K562 (cell line): Measurements from ENCODE around the gene URB2. TPM values are rescaled to one million over a fixed set of nuclear protein-coding genes. Genes with fewer than 3 reads are reported as not detected.

Experiments used
- BDP1 ChIP-seq: IDR thresholded peaks from 3 replicates; pipeline ENCODE4 v1.6.1; 2011; ENCODE audit not compliant: insufficient read length, insufficient read depth
- CBX1 ChIP-seq: sonication (generic); IDR thresholded peaks from 2 replicates; pipeline ENCODE4 v1.6.1; 2016; ENCODE audit warnings: antibody characterized with exemption, low read depth, mild to moderate bottlenecking
- CBX2 ChIP-seq: fragments of 200-600 bp; sonication (generic); IDR thresholded peaks from one replicate; pipeline ENCODE4 v1.6.1; 2012; ENCODE audit warnings: mild to moderate bottlenecking, low read length, inconsistent platforms; ENCODE audit not compliant: insufficient read depth, poor library complexity, severe bottlenecking
- CEBPG ChIP-seq, 3 experiments: fragments of 200-800 bp in 1 of 3; sonication (Bioruptor generic) in 1 of 3; sonication (generic) in 1 of 3; formaldehyde crosslinking in 1 of 3; IDR thresholded peaks in 2 of 3; conservative IDR thresholded peaks in 1 of 3; 2 replicates each; pipeline versions ENCODE4 v1.6.1 to v1.8.0; 2016 to 2022; ENCODE audit warnings: missing compliant biosample characterization in 2 of 3, missing genetic modification characterization in 2 of 3, mild to moderate bottlenecking in 1 of 3, missing genetic modification reagents in 1 of 3
- CHD2 ChIP-seq: IDR thresholded peaks from 2 replicates; pipeline ENCODE4 v1.6.1; 2011; ENCODE audit warnings: low read depth, low read length
- CREB3L1 ChIP-seq: fragments of 450-650 bp; IDR thresholded peaks from 2 replicates; pipeline ENCODE4 v1.6.1; 2014; ENCODE audit warnings: low read depth, mild to moderate bottlenecking, moderate library complexity, borderline replicate concordance
- EHMT2 ChIP-seq: fragments of 450-650 bp; IDR thresholded peaks from 2 replicates; pipeline ENCODE4 v1.6.1; 2018; ENCODE audit warnings: antibody characterized with exemption
- ELF1 ChIP-seq: fragments of 200-800 bp; sonication (Bioruptor generic); IDR thresholded peaks from 2 replicates; pipeline ENCODE4 v1.6.1; 2016; ENCODE audit warnings: missing genetic modification characterization, missing compliant biosample characterization
- ELF2 ChIP-seq: fragments of 250-450 bp; sonication (Bioruptor Pico); IDR thresholded peaks from 2 replicates; pipeline ENCODE4 v1.5.0; 2021; ENCODE audit warnings: mild to moderate bottlenecking
- ETV6 ChIP-seq, 3 experiments: fragments of 150-350 bp in 1 of 3; sonication (generic) in 1 of 3; formaldehyde crosslinking in 1 of 3; IDR thresholded peaks; 2 replicates each; pipeline versions ENCODE4 v1.6.1 to v1.8.0; 2014 to 2022; ENCODE audit warnings: borderline replicate concordance in 2 of 3, low read depth in 2 of 3, antibody characterized with exemption in 1 of 3, low read length in 1 of 3, mild to moderate bottlenecking in 1 of 3, missing genetic modification reagents in 1 of 3
- GABPB2 ChIP-seq: fragments of 250-450 bp; sonication (Bioruptor Pico); conservative IDR thresholded peaks from 2 replicates; pipeline ENCODE4 v1.5.1; 2021; ENCODE audit warnings: mild to moderate bottlenecking
- HNRNPH1 ChIP-seq: fragments of 200-400 bp; formaldehyde crosslinking; optimal IDR thresholded peaks from 2 replicates; pipeline ENCODE3; 2017; ENCODE audit warnings: low read depth, mild to moderate bottlenecking, low read length, moderate library complexity
- MAFK ChIP-seq: IDR thresholded peaks from 2 replicates; pipeline ENCODE4 v1.6.1; 2011; ENCODE audit warnings: low read length, improper control_type of control experiment
- MIER1 ChIP-seq: fragments of 450-650 bp; IDR thresholded peaks from 2 replicates; pipeline ENCODE4 v1.6.1; 2016; ENCODE audit warnings: antibody characterized with exemption, mild to moderate bottlenecking, low read depth
- NCOA4 ChIP-seq: fragments of 450-650 bp; IDR thresholded peaks from 2 replicates; pipeline ENCODE4 v1.6.1; 2018; ENCODE audit warnings: mild to moderate bottlenecking; ENCODE audit not compliant: partially characterized antibody
- PATZ1 ChIP-seq: fragments of 250-450 bp; sonication (Bioruptor Pico); IDR thresholded peaks from 2 replicates; pipeline ENCODE4 v1.5.0; 2020; ENCODE audit warnings: mild to moderate bottlenecking, borderline replicate concordance
- RFX5 ChIP-seq: IDR thresholded peaks from 2 replicates; pipeline ENCODE4 v1.6.1; 2011; ENCODE audit warnings: low read depth, mild to moderate bottlenecking, improper control_type of control experiment, low read length
- RNF2 ChIP-seq: sonication (generic); IDR thresholded peaks from 2 replicates; pipeline ENCODE4 v1.6.1; 2016
- SAFB ChIP-seq: fragments of 200-400 bp; formaldehyde crosslinking; IDR thresholded peaks from 2 replicates; pipeline ENCODE4 v1.6.1; 2017; ENCODE audit warnings: low read depth, low read length, borderline replicate concordance
- SLC30A9 ChIP-seq: fragments of 250-450 bp; sonication (Bioruptor Pico); IDR thresholded peaks from 2 replicates; pipeline ENCODE4 v1.8.0; 2022; ENCODE audit warnings: mild to moderate bottlenecking, moderate library complexity
- SMARCE1 ChIP-seq: fragments of 450-650 bp; IDR thresholded peaks from 2 replicates; pipeline ENCODE4 v1.7.1; 2016; ENCODE audit warnings: mild to moderate bottlenecking
- SOX6 ChIP-seq: fragments of 450-650 bp; IDR thresholded peaks from 2 replicates; pipeline ENCODE4 v1.6.1; 2014; ENCODE audit warnings: mild to moderate bottlenecking
- SP2 ChIP-seq: IDR thresholded peaks from 2 replicates; pipeline ENCODE4 v1.6.1; 2011; ENCODE audit warnings: mild to moderate bottlenecking, low read depth, low read length, moderate library complexity; ENCODE audit not compliant: poor library complexity, severe bottlenecking; ENCODE audit errors: extremely low read depth
- ZFX ChIP-seq: sonication (generic); formaldehyde crosslinking; IDR thresholded peaks from 2 replicates; pipeline ENCODE4 v1.8.0; 2022; ENCODE audit warnings: mild to moderate bottlenecking, missing genetic modification reagents, moderate library complexity
- ZNF668 ChIP-seq: fragments of 250-450 bp; sonication (Bioruptor Pico); IDR thresholded peaks from 2 replicates; pipeline ENCODE4 v1.8.0; 2022; ENCODE audit warnings: mild to moderate bottlenecking, inconsistent platforms
- ZNF717 ChIP-seq: fragments of 250-450 bp; sonication (Bioruptor Pico); IDR thresholded peaks from 2 replicates; pipeline ENCODE4 v1.5.0; 2021
- polyA plus RNA-seq, 8 experiments: library from polyadenylated mRNA; depleted of rRNA in 4 of 8; stranded (reverse) in 5 of 8; unstranded in 3 of 8; fragments of >200 nt; fragmentation: Nextera tagmentation in 2 of 8; fragmentation: Illumina TruSeq in 1 of 8; extraction: Ambion mirVana in 2 of 8; extraction: Trizol in 1 of 8; gene quantifications; 2 replicates each; pipeline versions ENCODE4 v1.2.1 to v1.2.3, GENCODE V29; 2011 to 2014; ENCODE audit warnings: inconsistent platforms in 1 of 8, missing spikeins in 1 of 8
- total RNA-seq, 7 experiments: library from RNA; depleted of rRNA in 6 of 7; stranded (reverse); fragments of >200 nt in 6 of 7; fragmentation: Illumina TruSeq in 2 of 7; extraction: Trizol in 2 of 7; gene quantifications; 2 replicates each; pipeline versions ENCODE4 v1.2.1 to v1.2.3, GENCODE V29; 2011 to 2021; ENCODE audit warnings: low replicate concordance in 1 of 7

Gene URB2
- total and polyA plus RNA-seq, 9 of the 15 experiments (the other 6 are each of a cell fraction or from before 2014, with no cell fraction given): 2.8 to 28.3 (median 19.0) TPM

- TF ChIP-seq CREB3L1: peak; percentile 75
- no peak for TF ChIP-seq ZNF717 (CRISPR knock-in tag)
- no peak for TF ChIP-seq BDP1
- TF ChIP-seq MIER1: no peak
- no peak for TF ChIP-seq SLC30A9 (CRISPR knock-in tag)
- TF ChIP-seq SP2: peak; percentile 25
- TF ChIP-seq EHMT2: no peak
- TF ChIP-seq CEBPG (CRISPR knock-in tag; IDR thresholded peaks at IDR 0.05): no peak; the same call in 1 of the 2 replicates
- no peak for TF ChIP-seq CEBPG (tag; conservative IDR thresholded peaks at IDR 0.05 in 1 of 2, IDR thresholded peaks at IDR 0.05 in 1 of 2)
- TF ChIP-seq ZFX (CRISPR knock-in tag): peak; percentile 68
- TF ChIP-seq SOX6: peak; percentile 11; the same call in 1 of the 2 replicates
- no peak for TF ChIP-seq CHD2
- TF ChIP-seq RNF2: 0 out of 2 replicates have a peak, but pooled peaks have one; percentile 23
- no peak for TF ChIP-seq RFX5
- TF ChIP-seq SAFB: no peak
- TF ChIP-seq NCOA4: no peak
- no peak for TF ChIP-seq MAFK
- no peak for TF ChIP-seq PATZ1 (CRISPR knock-in tag)
- no peak for TF ChIP-seq ZNF668 (CRISPR knock-in tag)
- TF ChIP-seq SMARCE1: peak; percentile 23; the same call in 1 of the 2 replicates
- no peak for TF ChIP-seq ETV6 (IDR thresholded peaks at IDR 0.05; ENCODE audit: borderline replicate concordance in 1 of 2, low read depth in 2 of 2, low read length in 1 of 2)
- TF ChIP-seq ETV6 (CRISPR knock-in tag; IDR thresholded peaks at IDR 0.05; ENCODE audit: borderline replicate concordance): peak; percentile 20; the same call in 1 of the 2 replicates
- TF ChIP-seq CBX1: peak; percentile 33; the same call in 1 of the 2 replicates
- TF ChIP-seq ELF2: peak; percentile 88
- peak; percentile 69 for TF ChIP-seq ELF1 (tag)
- no peak for TF ChIP-seq CBX2
- TF ChIP-seq GABPB2: no peak
- TF ChIP-seq HNRNPH1: no peak
Measured at GRCh38 chr1:229625915-229626831, at the start of gene URB2, which contains the start of gene TAF5L (continued).
